GM21737 (cell line): Measurements from ENCODE around the gene AAK1.
"Not testable (repeated sequence)": the region's sequence is repeated elsewhere in the genome, so short reads cannot be mapped to it uniquely, and the experiment has no call there.

Experiments
- ATAC-seq: cut with Tn5 transposase; IDR thresholded peaks from one replicate; pipeline ENCODE4 v1.9.1; 2021; ENCODE audit warnings: mild to moderate bottlenecking, moderate library complexity; ENCODE audit not compliant: unreplicated experiment

AAK1 gene

DNA sequence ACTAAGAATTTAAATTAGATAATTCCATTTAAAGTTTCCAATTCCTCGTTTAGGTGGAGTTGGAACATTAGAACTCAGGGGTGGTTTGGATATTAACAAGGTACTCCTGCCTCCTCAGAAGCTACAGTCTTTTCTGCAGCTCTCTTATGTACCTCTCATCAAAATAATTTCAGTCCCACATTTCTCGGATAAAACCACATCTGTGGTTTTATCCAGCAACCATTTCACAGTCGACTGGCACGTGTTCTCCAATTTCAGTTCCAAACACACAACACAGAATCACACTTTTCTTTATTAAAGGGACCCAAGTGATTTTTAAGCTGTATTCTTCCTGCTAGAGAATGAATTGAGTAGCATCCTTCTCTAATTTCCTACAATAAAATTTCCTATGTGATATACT, 183.6 kb downstream of the AAK1 start:
- no peak for ATAC-seq

GRCh38 chr2:69456950-69457445, 186.5 kb downstream of the AAK1 start:
- no peak for ATAC-seq

DNA sequence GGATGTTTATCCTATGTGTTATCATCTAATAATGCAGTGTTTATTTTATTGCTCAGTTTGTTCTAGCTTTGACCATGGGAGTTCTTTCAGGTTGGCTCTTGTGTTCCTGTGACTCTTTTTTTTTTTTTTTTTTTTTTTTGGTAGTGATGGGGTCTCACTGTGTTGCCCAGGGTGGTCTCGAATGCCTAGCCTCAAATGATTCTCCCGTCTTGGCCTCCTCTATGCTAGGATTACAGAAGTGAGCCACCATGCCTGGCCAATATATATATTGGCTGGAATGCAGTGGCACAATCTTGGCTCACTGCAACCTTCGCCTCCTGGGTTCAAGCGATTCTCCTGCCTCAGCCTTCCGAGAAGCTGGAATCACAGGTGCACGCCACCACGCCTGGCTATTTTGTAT, 187.4 kb downstream of the AAK1 start:
- ATAC-seq: no peak

GRCh38 chr2:69454976-69455375, 188.6 kb downstream of the AAK1 start:
- no peak for ATAC-seq

- ATAC-seq: peak; percentile 89
Measured at GRCh38 chr2:69453475-69454129, 189.9 kb downstream of the AAK1 start.

DNA sequence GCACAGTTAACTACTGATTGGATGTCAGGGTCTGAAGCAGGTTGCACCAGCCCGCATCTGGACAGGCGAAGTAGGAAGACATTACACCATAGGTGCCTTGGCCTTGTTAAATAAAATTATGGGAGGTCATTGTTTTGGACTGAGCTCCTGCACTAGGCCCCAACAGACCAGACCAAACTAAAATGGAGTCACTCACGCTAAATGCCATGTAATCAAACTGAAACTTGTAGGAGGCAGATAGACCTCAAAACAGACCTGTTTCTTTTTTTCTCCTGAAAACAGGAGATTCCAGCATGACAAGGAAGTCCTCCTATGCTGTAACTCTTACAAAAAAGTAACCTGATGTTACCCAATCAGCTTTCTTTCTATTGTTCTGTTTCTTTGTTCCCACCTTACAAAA, 190.9 kb downstream of the AAK1 start:
- no peak for ATAC-seq

DNA sequence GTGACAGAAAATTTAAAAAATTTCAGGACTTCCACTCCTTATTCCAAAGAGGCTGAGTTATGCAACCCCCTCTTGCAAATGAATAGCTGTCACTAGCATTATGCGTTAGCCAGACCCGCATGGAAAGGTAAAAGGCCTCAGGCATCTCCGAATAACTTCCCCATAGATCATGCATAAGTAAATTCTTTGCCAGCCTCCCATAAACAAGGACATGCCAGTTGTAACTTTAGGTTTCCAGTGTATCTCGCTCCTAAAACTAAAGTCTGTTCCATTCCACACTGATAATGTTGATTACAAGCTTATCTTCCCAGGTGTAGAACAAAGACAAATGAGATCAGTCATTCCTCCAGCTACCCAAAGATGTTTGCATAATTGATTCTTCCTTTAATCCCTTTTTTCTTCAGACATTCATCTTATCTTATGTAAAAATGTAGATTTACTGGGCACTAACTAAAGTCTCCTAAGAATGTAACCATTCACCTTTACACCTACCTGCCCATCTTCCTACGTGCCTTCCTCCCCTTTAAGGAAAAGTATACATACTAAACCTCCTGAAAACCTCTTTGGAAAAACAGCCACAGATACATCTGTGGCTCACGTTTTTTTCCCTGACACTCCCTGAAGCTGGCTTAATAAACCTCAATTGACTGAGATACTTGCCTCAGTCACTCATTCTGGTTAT, 192.7 kb downstream of the AAK1 start:
- no peak for ATAC-seq

DNA sequence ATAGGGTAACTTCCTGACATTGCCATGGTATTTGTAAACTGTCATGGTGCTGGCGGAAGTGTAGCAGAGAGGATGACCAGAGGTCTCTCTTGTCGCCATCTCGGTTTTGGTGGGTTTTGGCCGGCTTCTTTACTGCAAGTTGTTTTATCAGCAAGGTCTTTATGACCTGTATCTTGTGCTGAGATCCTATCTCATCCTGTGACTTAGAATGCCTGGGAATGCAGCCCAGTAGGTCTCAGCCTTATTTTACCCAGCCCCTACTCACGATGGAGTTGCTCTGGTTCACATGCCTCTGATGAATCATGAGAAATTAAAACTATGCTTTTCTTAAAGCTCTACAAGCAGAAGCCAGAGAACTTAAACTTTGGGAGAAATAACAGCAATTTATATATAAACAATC, 193.6 kb downstream of the AAK1 start:
- no peak for ATAC-seq

- ATAC-seq: not testable (repeated sequence)
Measured at GRCh38 chr2:69443673-69444072, 199.9 kb downstream of the AAK1 start.

- not testable (repeated sequence) for ATAC-seq
Measured at GRCh38 chr2:69439499-69439898, 204.0 kb downstream of the AAK1 start.

GRCh38 chr2:69438580-69438979, 205.0 kb downstream of the AAK1 start:
- ATAC-seq: no peak

DNA sequence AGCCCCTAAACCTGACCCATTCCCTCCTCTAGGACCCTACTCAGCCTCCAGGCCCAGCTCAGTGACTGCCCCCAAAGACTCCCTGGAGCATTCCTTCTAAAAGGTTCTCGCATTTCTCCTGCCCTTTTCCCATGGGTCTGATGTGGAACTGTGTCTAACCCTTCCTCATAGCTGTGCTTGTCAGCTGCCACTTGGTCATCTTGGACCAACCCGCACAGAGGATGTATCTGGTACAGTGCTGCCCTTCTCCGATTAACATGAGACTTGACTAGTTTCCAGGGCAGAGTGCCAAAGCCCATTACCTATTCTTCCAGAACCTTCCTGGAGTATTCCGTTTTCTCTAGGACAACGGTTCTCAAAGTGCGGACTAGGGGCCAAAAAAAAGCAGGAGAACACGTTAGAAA, 205.8 kb downstream of the AAK1 start:
- no peak for ATAC-seq

GRCh38 chr2:69436938-69437750, 206.4 kb downstream of the AAK1 start, which contains the start of gene NFU1:
NFU1 (minus strand) TSS chr2:69437435; CDS start chr2:69437422, 13 bp downstream.
- peak; percentile 95 for ATAC-seq

DNA sequence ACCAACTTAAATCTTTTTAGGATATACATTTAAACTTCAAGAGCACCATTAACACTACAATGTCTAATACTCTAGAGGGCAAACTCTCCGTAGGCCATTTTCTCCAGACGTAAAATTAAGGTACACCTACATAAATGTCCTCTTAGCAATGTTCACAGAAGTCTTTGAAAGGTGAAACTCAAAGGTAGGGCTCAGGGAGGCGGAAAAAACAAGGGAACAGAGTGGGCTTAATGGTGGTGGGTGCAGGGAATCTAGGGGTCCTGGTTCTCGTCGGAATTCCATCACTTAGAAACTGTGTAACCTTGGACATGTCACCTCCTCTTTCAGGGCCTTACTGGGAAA, 207.0 kb downstream of the AAK1 start:
- peak; percentile 2 for ATAC-seq

- ATAC-seq: no peak
Measured at GRCh38 chr2:69434753-69435152, 208.8 kb downstream of the AAK1 start.

DNA sequence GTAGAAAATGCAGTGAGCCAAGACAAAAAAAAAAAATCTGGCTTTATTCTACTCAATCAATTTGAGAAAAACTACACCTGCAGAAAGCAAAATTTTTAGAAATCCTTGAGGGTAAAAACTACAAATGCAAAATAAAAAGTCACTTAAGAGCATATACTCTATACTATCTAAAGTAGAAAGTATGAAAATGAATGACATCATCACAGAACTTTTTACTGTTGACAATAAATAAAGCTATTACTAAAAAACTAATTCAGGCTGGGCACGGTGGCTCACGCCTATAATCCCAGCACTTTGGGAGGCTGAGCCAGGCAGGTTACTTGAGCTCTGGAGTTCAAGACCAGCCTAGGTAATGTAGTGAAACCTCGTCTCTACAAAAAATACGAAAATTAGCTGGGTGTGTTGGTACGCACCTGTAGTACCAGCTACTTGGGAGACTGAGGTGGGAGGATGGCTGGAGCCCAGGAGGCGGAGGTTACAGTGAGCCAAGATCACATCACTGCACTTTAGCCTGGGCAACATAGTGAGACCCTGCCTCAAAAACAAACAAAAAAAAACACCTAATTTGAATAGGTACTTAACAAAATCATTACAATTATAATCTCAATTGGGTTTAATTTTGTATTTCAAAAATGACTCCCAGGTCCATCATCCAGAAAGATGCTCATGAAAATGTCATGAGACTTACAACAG, 213.9 kb downstream of the AAK1 start:
- ATAC-seq: no peak

- ATAC-seq: no peak
Measured at GRCh38 chr2:69428981-69429380, 214.6 kb downstream of the AAK1 start.

DNA sequence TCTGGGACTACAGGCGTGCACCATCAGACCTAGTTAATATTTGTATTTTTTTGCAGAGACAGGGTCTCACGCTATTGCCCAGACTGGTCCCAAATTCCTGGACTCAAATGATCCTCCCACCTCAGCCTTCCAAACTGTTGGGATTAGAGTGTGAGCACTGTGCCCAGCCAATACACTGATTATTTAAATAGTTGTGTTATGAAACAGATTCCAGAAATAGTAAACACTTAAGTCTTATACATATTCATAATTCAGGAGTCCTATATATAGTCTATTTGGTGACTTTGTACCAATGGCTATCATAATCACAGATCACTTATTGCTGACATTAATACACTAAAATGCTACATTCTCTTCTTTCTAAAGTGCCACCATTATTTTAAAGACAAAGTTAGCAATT, 219.1 kb downstream of the AAK1 start:
- no peak for ATAC-seq

DNA sequence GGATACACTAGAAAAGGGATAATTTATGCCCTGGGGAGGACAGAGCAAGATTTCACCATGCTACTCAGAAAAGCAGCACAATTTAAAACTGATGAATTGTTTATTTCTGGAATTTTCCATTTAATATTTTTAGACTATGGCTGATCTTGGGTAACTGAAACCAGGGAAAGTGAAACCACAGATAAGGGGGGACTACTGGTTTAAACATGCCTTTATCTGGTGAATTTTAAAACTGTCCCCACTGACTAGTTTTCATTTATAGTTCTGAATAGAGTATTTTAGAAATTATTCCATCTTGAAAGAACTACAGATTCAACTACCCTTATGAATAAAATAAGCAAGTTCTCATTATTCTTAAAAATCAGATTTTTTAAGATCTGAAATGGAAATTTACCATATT, 221.3 kb downstream of the AAK1 start:
- ATAC-seq: no peak

DNA sequence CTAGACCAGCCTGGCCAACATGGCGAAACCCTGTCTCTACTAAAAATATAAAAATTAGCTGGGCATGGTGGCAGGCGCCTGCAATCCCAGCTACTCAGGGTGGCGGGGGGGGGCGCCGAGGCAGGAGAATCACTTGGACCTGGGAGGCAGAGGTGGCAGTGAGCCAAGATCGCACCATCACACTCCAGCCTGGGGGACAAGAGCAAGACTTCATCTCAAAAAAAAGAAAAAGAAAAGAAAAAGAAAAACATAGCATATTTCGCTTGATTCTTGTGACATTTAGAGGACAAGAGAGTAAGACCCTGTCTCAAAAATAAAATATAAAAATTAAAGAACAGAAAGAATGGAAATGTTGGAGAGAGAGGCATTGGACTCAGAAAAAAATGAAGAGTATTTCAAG, 224.4 kb downstream of the AAK1 start:
- not testable (repeated sequence) for ATAC-seq

GRCh38 chr2:69416147-69416546, 227.4 kb downstream of the AAK1 start:
- no peak for ATAC-seq
